ENCODE measurements around the gene GPATCH4. TPM values are rescaled to one million over a fixed set of nuclear protein-coding genes. Genes with fewer than 3 reads are reported as not detected.

Gene GPATCH4
- total RNA-seq, 1 experiment from 2014 or later, result 39.4 TPM

DNA sequence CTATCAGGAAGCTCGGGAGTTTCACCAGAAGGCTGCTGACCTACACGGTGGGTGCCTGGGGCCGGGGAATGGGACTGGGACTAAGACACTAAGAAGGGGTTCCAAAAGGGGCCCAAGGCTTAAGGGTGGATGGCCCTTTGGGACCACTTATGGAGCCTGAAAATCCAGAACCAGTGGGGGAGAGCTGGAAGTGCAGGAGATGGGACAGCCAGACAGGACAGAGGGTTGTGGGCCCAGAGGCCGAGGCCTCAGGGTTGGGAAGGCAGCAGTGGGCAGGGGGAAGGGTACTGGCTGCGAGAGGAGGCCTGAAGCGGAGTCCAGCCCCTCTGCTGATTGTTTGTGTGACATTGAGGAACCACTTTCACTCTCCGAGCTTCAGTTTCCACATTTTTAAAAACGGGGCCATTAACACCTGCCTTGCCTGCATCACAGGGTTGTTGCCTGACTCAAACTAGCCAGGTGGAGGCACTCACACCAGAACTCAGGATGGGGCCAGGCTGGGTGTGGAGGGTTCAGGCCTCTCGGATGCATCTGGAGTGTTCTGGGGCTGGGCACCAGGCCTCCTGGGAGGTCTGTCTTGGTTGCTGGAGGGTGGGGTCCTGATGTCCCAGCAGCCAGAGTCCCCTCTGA, 18.8 kb downstream of the GPATCH4 start:
- H3K9me3 ChIP-seq (ENCODE audit: control insufficient read depth in 1 of 2, insufficient read depth in 1 of 2, low read depth in 1 of 2, low read length in 2 of 2), result no peaks in the 10 kb centered on the region
- TF ChIP-seq SRF (IDR thresholded peaks at IDR 0.05; ENCODE audit: low read depth) (no peak), ZBTB33 (IDR thresholded peaks at IDR 0.05; ENCODE audit: extremely low read depth, insufficient replicate concordance, low read length) (no peak), CBX3 (IDR thresholded peaks at IDR 0.05; ENCODE audit: low read depth) (no peak), SIN3A (IDR thresholded peaks at IDR 0.05; ENCODE audit: low read depth) (no peak), CEBPB (IDR thresholded peaks at IDR 0.05; ENCODE audit: low read depth) (no peak), MAX (IDR thresholded peaks at IDR 0.05) (no peak), ATF3 (IDR thresholded peaks at IDR 0.05) (no peak), YY1 (IDR thresholded peaks at IDR 0.05; ENCODE audit: extremely low read depth, insufficient replicate concordance, low read depth, low read length) (no peak), POLR2A (IDR thresholded peaks at IDR 0.05; ENCODE audit: borderline replicate concordance, extremely low read depth, insufficient read depth, insufficient read length) (no peak), EZH2 (IDR thresholded peaks at IDR 0.05) (no peak), JUND (IDR thresholded peaks at IDR 0.05) (no peak), SP1 (IDR thresholded peaks at IDR 0.05; ENCODE audit: low read depth) (no peak), EGR1 (IDR thresholded peaks at IDR 0.05; ENCODE audit: low read depth) (no peak), ELF1 (IDR thresholded peaks at IDR 0.05; ENCODE audit: borderline replicate concordance, low read depth) (no peak), EZH2phosphoT487 (IDR thresholded peaks at IDR 0.05; ENCODE audit: borderline replicate concordance) (no peak)
- no peaks in the 10 kb centered on the region for H3K9me2 ChIP-seq (ENCODE audit: insufficient read depth)
- DNase-seq (ENCODE audit: low read depth, low spot score) (no peak), ATAC-seq (no peak)
- no peak overlapping the region for H2AFZ ChIP-seq (ENCODE audit: low read depth, low read length, poor library complexity, severe bottlenecking)
- H3K27me3 ChIP-seq (ENCODE audit: insufficient read depth, low read length), result no peaks in the 10 kb centered on the region
- H3K36me3 ChIP-seq (ENCODE audit: control insufficient read depth in 1 of 2, insufficient read depth in 2 of 2, low read length in 2 of 2), result no peaks in the 10 kb centered on the region
- no peak overlapping the region for H3K4me2 ChIP-seq (ENCODE audit: low read length)
- ChIA-PET POLR2A (no interaction called here), CTCF (no interaction called here), RAD21 (ENCODE audit: low non-redundant PET in 1 of 2, low total read pairs in 2 of 2, uncharacterized antibody in 2 of 2, unreplicated experiment in 2 of 2) (no interaction called here)
- no peak overlapping the region for H3K9ac ChIP-seq (ENCODE audit: low read length)
- intact Hi-C loops (cut with micrococcal nuclease), result no loop called here
- H4K20me1 ChIP-seq (ENCODE audit: insufficient read depth), result no peaks in the 10 kb centered on the region
- H3K4me3 ChIP-seq (replicated peaks in 1 of 2; ENCODE audit: low read depth in 1 of 2, low read length in 2 of 2), result no peak overlapping the region
- H3K27ac ChIP-seq (ENCODE audit: low read depth, low read length), result no peak overlapping the region
- peaks cover 11 to 24% of the 10 kb centered on the region in 2 experiments for H3K4me1 ChIP-seq (ENCODE audit: control insufficient read depth in 1 of 2, insufficient read depth in 2 of 2, low read length in 2 of 2)
- BruUV-seq (replicated peaks), result no TSS peak
- H3K79me2 ChIP-seq (ENCODE audit: insufficient read depth, low read length), result no peaks in the 10 kb centered on the region

Data from HCT116 (cell line).